ENCODE measurements around the gene MSH5.
A peak's percentile ranks its signal among the peaks of the same experiment; 100 is the strongest.

The MSH5 gene

GRCh38 chr6:31713465-31713864 is 26.3 kb upstream of the MSH5 start:
- DNase-seq = no peak

GRCh38 chr6:31713991-31714684 is 25.7 kb upstream of the MSH5 start:
- no peak for DNase-seq

GRCh38 chr6:31715022-31715958 is 24.5 kb upstream of the MSH5 start, which contains the start of gene LY6G6D:
Gene LY6G6D, plus strand, starts transcription at chr6:31715348. Its CDS starts 8 bp downstream, at chr6:31715356.
- no peak for DNase-seq

- DNase-seq = no peak
Observed at GRCh38 chr6:31717499-31718222, 22.1 kb upstream of the MSH5 start.

- no peak for DNase-seq
Observed at GRCh38 chr6:31718265-31718664, 21.5 kb upstream of the MSH5 start.

- DNase-seq = no peak
Observed at GRCh38 chr6:31719001-31719400, 20.8 kb upstream of the MSH5 start.

- no peak for DNase-seq
Observed at GRCh38 chr6:31720196-31720770, 19.5 kb upstream of the MSH5 start.

GRCh38 chr6:31721351-31722020 is 18.3 kb upstream of the MSH5 start, which contains the start of gene LY6G6C:
Gene LY6G6C, minus strand, starts transcription at chr6:31721746. Its CDS starts 67 bp downstream, at chr6:31721679.
- DNase-seq = no peak

- DNase-seq = no peak
Observed at GRCh38 chr6:31722173-31722572, 17.6 kb upstream of the MSH5 start.

- DNase-seq = no peak
Observed at GRCh38 chr6:31723245-31723979, 16.4 kb upstream of the MSH5 start, which contains the start of gene MPIG6B. Gene MPIG6B, plus strand, starts transcription at chr6:31723373. Its CDS starts 11 bp downstream, at chr6:31723384.

GRCh38 chr6:31723980-31724691 is 15.7 kb upstream of the MSH5 start:
- DNase-seq = no peak

GRCh38 chr6:31725502-31726350 is 14.1 kb upstream of the MSH5 start:
- DNase-seq = no peak

- DNase-seq = peak in 1 of 5 donors; percentile 56
Observed at GRCh38 chr6:31727034-31727716, 12.6 kb upstream of the MSH5 start.

GRCh38 chr6:31727717-31728671 is 11.8 kb upstream of the MSH5 start:
- DNase-seq = no peak

GRCh38 chr6:31728767-31729514 is 10.9 kb upstream of the MSH5 start, which contains the start of gene DDAH2:
Gene DDAH2, minus strand, starts transcription at chr6:31729299. Its CDS starts 138 bp downstream, at chr6:31729161.
- no peak for DNase-seq

- DNase-seq = peak; percentile 64 to 86 (median 71)
Observed at GRCh38 chr6:31729515-31729978, 10.3 kb upstream of the MSH5 start.

All from T-helper 1 cell (primary cell).